Neural progenitor cell (in vitro differentiated cells): Measurements from ENCODE around the gene SIPA1L3. TPM values are rescaled to one million over a fixed set of nuclear protein-coding genes. Genes with fewer than 3 reads are reported as not detected.
A peak's percentile ranks its signal among the peaks of the same experiment; 100 is the strongest.

Experiments used
- DNase-seq: peaks from one replicate; pipeline ENCODE4 v3.0.0-alpha.2; 2016; ENCODE audit warnings: low spot score
- H2AFZ ChIP-seq: fragments of 200-600 bp; sonication (generic); replicated peaks from 2 replicates; pipeline ENCODE4 v1.6.1; 2016; ENCODE audit warnings: antibody characterized with exemption
- H3F3A ChIP-seq: fragments of 200-600 bp; sonication (generic); 2 replicates; pipeline ENCODE4 v1.6.1; 2016; ENCODE audit warnings: antibody characterized with exemption, low read depth
- H3K27ac ChIP-seq: fragments of 200-600 bp; sonication (generic); 2 replicates; pipeline ENCODE4 v1.5.1; 2016; ENCODE audit warnings: mild to moderate bottlenecking
- H3K27me3 ChIP-seq: fragments of 200-600 bp; sonication (generic); 2 replicates; pipeline ENCODE4 v1.6.1; 2016; ENCODE audit warnings: mild to moderate bottlenecking, moderate library complexity
- H3K36me3 ChIP-seq: fragments of 200-600 bp; sonication (generic); 2 replicates; pipeline ENCODE4 v1.5.1; 2016
- H3K4me1 ChIP-seq: fragments of 200-600 bp; sonication (generic); 2 replicates; pipeline ENCODE4 v1.6.1; 2016; ENCODE audit warnings: mixed run types
- H3K4me2 ChIP-seq: fragments of 200-600 bp; sonication (generic); 2 replicates; pipeline ENCODE4 v1.6.1; 2016
- H3K4me3 ChIP-seq: fragments of 200-600 bp; sonication (generic); 2 replicates; pipeline ENCODE4 v1.5.1; 2016
- H3K79me2 ChIP-seq: fragments of 200-600 bp; sonication (generic); 2 replicates; pipeline ENCODE4 v1.6.1; 2016; ENCODE audit warnings: low read depth
- H3K9ac ChIP-seq: fragments of 200-600 bp; sonication (generic); 2 replicates; pipeline ENCODE4 v1.6.1; 2016
- H3K9me3 ChIP-seq: fragments of 200-600 bp; sonication (generic); 2 replicates; pipeline ENCODE4 v1.5.1; 2016; ENCODE audit warnings: low read depth
- H4K20me1 ChIP-seq: fragments of 200-600 bp; sonication (generic); 2 replicates; pipeline ENCODE4 v1.6.1; 2016; ENCODE audit warnings: low read depth
- H3K27ac Mint-ChIP-seq: 3 replicates; pipeline ENCODE4 v1.8.0; 2021; ENCODE audit warnings: mixed read lengths
- H3K27me3 Mint-ChIP-seq: 2 replicates; pipeline ENCODE4 v1.8.0; 2022; ENCODE audit warnings: low read depth, mild to moderate bottlenecking, inconsistent platforms, moderate library complexity, mixed read lengths; ENCODE audit not compliant: insufficient read depth
- H3K36me3 Mint-ChIP-seq: 3 replicates; pipeline ENCODE4 v1.8.0; 2021; ENCODE audit warnings: mixed read lengths
- H3K4me1 Mint-ChIP-seq: 3 replicates; pipeline ENCODE4 v1.8.0; 2021; ENCODE audit warnings: mixed read lengths
- H3K4me3 Mint-ChIP-seq: 3 replicates; pipeline ENCODE4 v1.8.0; 2021; ENCODE audit warnings: mild to moderate bottlenecking, moderate library complexity, mixed read lengths
- H3K9me3 Mint-ChIP-seq: 3 replicates; pipeline ENCODE4 v1.8.0; 2020; ENCODE audit warnings: mixed read lengths
- CTCF ChIP-seq: fragments of 200-600 bp; sonication (generic); IDR thresholded peaks from 2 replicates; pipeline ENCODE4 v1.5.1; 2017; ENCODE audit warnings: antibody characterized with exemption, mild to moderate bottlenecking
- EZH2 ChIP-seq: fragments of 200-600 bp; sonication (generic); IDR thresholded peaks from 2 replicates; pipeline ENCODE4 v1.6.1; 2017; ENCODE audit warnings: antibody characterized with exemption, mild to moderate bottlenecking, moderate library complexity
- EZH2phosphoT487 ChIP-seq: fragments of 200-600 bp; sonication (generic); IDR thresholded peaks from 2 replicates; pipeline ENCODE4 v1.6.1; 2017; ENCODE audit warnings: antibody characterized with exemption
- total RNA-seq: library from RNA; depleted of rRNA; stranded (reverse); fragments of >200 nt; gene quantifications from 2 replicates; pipeline ENCODE4 v1.2.3, GENCODE V29; 2015; ENCODE audit warnings: low replicate concordance

SIPA1L3 gene
- total RNA-seq, 1 donor from 2014 or later: 19.2 TPM

GRCh38 chr19:38207543-38207942 lies 300.5 kb downstream of the SIPA1L3 start:
- Mint-ChIP-seq H3K4me1 (peaks cover 38% of the 10 kb centered on the region), H3K36me3 (peaks cover 3% of the 10 kb centered on the region), H3K27me3 (peaks cover 9% of the 10 kb centered on the region), H3K9me3 (no peaks in the 10 kb centered on the region), H3K27ac (no peak overlapping the region), H3K4me3 (no peak overlapping the region)
- Histone ChIP-seq H4K20me1 (no peaks in the 10 kb centered on the region), H2AFZ (no peak overlapping the region), H3K27me3 (no peaks in the 10 kb centered on the region), H3F3A (peaks cover 26% of the 10 kb centered on the region), H3K4me2 (no peak overlapping the region), H3K79me2 (no peaks in the 10 kb centered on the region), H3K9ac (no peak overlapping the region), H3K36me3 (no peaks in the 10 kb centered on the region), H3K4me3 (no peak overlapping the region), H3K9me3 (no peaks in the 10 kb centered on the region), H3K27ac (no peak overlapping the region), H3K4me1 (peaks cover 42% of the 10 kb centered on the region)
- TF ChIP-seq EZH2phosphoT487 (no peak), EZH2 (no peak), CTCF (no peak)
- no peak for DNase-seq

- Mint-ChIP-seq H3K27me3 (peaks cover 10% of the 10 kb centered on the region), H3K27ac (no peak overlapping the region), H3K36me3 (no peaks in the 10 kb centered on the region), H3K4me3 (peak overlapping the region; percentile 81), H3K9me3 (no peaks in the 10 kb centered on the region), H3K4me1 (peaks cover 45% of the 10 kb centered on the region)
- Histone ChIP-seq H2AFZ (no peak overlapping the region), H3F3A (peaks cover 34% of the 10 kb centered on the region), H3K4me2 (peak overlapping the region; percentile 86), H3K79me2 (no peaks in the 10 kb centered on the region), H3K27ac (peak overlapping the region; percentile 74), H3K9me3 (no peaks in the 10 kb centered on the region), H3K36me3 (no peaks in the 10 kb centered on the region), H3K9ac (no peak overlapping the region), H4K20me1 (no peaks in the 10 kb centered on the region), H3K4me1 (peaks cover 42% of the 10 kb centered on the region), H3K4me3 (peak overlapping the region; percentile 46), H3K27me3 (no peaks in the 10 kb centered on the region)
- TF ChIP-seq CTCF (no peak), EZH2phosphoT487 (no peak), EZH2 (no peak)
- no peak for DNase-seq
Measured at GRCh38 chr19:38208571-38208970, 301.6 kb downstream of the SIPA1L3 start.

- Mint-ChIP-seq H3K9me3 (no peaks in the 10 kb centered on the region), H3K36me3 (peaks cover 2% of the 10 kb centered on the region), H3K27me3 (peaks cover 10% of the 10 kb centered on the region), H3K4me1 (peaks cover 51% of the 10 kb centered on the region), H3K4me3 (peak overlapping the region; percentile 81), H3K27ac (peak overlapping the region; percentile 74)
- Histone ChIP-seq H2AFZ (peak overlapping the region; percentile 19), H3K4me1 (peaks cover 42% of the 10 kb centered on the region), H3K4me2 (peak overlapping the region; percentile 86), H3K27ac (peak overlapping the region; percentile 74), H3K36me3 (no peaks in the 10 kb centered on the region), H3K9me3 (no peaks in the 10 kb centered on the region), H3K9ac (no peak overlapping the region), H3K27me3 (no peaks in the 10 kb centered on the region), H4K20me1 (no peaks in the 10 kb centered on the region), H3F3A (peaks cover 34% of the 10 kb centered on the region), H3K79me2 (no peaks in the 10 kb centered on the region), H3K4me3 (peak overlapping the region; percentile 46)
- peak; percentile 49 for DNase-seq
- TF ChIP-seq EZH2: no peak
- TF ChIP-seq EZH2phosphoT487: no peak
- no peak for TF ChIP-seq CTCF
Measured at GRCh38 chr19:38209152-38209551, 302.1 kb downstream of the SIPA1L3 start.
